CD4-positive, alpha-beta T cell treated with Interleukin-15 for 4 hours (primary cell): ENCODE measurements around the gene IL22RA1.

Source experiments
- DNase-seq: peaks from one replicate; pipeline ENCODE4 v3.0.0-alpha.2; 2020; ENCODE audit warnings: low spot score

IL22RA1 gene

DNA sequence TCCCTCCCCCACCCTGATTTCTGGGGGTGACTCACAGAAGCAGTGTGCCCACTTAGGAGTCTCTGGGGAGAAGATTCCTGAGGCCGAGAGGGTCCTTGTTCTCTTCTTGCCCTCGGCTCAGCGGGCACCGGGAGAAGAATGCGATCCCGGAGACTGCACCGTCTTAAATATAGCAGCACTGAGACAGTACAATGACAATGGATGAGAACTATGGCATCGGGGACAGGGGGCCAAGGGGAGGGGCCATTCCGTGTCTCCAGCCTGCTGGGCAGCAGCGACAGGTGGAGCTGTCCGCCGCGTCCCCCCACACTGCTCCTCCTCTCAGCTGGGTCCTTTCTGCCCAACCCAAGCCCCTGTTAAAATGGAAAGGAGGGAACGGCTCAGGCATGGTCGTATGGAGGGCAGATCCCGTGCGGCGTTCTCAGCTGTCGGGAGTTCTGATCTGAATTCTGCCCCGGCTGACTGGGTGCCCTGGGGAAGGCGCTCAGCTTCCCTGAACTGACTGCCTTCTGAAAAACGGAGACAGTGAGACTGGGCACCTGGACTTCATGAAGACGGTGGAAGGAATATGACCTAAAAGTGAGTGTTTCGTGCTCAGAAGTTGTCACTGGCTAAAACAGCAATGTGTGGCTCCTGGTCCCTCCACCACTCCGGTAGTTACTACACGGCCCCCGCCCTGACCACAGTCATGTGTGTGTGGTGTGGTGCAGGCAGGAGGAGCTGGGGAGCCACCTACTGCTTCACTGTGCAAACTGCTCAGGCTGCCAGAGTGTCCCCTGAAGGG, 30.8 kb downstream of the IL22RA1 start, which contains the start of gene MYOM3:
Gene MYOM3, minus strand, starts transcription at position 140 of the 784 bp plus-strand sequence. CDS start 3,499 bp downstream, outside the sequence.
- peak; percentile 17 for DNase-seq

DNA sequence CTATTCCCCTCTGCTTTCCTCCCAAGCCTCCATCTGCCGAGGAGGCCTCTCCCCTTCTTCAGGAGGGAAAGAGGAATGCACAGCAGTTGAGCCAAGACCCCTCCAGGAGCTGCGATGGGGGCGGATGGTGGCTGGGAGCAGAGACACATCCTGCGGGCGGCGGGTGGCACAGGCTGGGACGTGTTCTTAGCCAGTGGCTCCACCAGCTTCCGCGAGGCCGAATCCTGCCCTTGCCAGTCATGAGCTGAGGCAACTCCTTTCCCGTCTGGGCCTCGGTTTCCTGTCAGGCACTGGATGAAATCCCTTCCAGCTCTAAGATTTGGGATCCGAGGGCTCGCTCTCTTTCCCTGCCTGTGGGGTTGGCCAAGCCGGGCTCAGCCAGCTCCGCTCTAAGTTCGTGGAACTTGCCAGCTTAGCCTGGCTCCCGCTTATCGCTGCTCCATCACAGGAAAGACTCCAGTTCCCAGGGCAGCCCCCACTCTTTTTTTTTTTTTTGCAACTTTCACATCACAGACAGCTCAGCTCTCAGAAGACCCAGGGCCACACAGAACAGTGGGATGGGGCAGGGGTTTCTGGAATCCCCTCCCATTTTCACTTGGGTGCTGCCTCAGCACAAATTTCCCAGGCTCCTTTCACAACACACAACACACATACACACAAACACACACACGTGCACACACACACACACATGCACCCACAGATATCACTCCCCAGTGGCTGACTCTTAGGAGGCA, 31.5 kb downstream of the IL22RA1 start:
- DNase-seq, result no peak

DNA sequence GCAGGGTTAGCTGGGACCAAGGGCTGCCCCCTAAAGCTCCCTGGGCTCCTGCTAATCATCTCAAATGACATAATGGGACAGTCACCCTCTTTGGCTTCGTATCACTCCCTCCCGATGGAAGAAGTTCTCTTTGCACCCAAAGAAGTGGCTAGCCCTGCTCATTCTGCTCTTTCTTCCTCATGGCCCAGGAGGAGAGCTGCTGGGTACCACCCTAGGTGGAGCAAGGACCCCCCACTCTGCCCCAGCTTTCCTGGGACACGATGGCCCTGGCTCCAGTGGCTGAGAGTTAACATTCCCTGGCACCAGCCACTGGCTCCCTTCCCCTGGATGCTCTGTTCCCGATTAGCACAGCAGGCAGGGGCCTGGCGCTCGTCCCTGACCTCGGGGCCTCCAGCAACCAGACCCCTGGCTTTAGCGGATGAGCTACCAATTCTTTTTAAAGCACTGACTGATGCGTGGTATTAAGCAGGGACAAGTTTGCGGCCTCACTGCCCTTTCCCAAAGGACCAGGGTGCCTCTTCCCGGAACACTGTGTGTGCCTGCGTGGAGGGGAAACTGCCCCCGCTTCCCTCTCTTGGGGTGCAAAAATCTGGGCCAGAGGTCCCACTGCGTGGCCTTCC, 32.2 kb downstream of the IL22RA1 start:
- no peak for DNase-seq

DNA sequence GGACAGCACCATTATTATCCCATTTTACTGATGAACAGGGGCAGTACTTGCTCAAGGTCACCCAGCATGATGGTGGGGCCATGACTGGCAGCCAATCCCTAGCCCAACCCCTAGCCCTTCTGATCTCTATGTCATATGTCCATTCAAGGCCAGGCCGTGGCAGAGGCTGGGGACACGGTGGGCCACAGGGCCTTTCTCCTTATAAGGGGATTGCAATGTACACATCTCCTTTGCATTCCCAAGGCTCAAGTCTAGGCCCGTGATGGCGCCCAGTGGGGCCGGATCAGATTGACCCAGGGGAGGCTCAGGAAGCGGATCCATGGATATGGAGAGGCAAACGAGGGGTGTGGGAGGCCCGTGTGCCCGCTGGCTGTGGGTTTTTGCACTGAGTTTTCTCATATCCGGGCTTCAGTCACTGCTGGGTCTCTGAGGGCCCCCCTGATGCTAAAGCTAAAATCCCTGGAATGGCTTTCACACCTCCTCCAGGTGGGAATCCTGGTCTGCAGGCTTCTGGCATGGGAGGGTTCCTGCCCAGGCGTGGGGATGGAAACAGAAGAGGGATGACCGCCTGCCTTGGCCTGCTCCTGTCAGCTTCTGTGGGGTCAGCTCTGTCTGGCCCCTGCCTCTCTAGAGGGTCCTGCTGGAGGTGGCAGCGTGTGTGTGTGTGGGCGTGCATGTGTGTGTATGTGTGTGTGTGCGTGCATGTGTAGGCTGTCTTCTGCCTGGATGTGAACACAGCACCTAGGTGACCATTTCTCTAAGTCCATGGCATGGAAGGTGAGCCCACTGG, 33.1 kb downstream of the IL22RA1 start:
- no peak for DNase-seq

DNA sequence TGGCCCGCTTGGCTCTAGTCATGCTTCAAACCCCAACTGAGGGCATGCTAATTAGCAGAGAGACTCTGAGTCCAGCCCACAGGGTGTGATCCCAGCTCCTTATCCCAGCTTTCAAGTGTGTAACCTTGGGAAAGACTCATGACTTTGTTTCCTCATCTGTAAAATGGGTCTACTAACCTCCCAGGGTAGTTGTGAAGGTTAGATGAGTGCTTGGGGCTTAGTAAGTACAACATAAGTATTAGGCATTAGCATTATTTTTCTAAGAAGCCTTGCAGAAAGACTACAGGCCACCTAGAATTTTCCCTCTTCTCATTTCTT, 33.8 kb downstream of the IL22RA1 start:
- no peak for DNase-seq

DNA sequence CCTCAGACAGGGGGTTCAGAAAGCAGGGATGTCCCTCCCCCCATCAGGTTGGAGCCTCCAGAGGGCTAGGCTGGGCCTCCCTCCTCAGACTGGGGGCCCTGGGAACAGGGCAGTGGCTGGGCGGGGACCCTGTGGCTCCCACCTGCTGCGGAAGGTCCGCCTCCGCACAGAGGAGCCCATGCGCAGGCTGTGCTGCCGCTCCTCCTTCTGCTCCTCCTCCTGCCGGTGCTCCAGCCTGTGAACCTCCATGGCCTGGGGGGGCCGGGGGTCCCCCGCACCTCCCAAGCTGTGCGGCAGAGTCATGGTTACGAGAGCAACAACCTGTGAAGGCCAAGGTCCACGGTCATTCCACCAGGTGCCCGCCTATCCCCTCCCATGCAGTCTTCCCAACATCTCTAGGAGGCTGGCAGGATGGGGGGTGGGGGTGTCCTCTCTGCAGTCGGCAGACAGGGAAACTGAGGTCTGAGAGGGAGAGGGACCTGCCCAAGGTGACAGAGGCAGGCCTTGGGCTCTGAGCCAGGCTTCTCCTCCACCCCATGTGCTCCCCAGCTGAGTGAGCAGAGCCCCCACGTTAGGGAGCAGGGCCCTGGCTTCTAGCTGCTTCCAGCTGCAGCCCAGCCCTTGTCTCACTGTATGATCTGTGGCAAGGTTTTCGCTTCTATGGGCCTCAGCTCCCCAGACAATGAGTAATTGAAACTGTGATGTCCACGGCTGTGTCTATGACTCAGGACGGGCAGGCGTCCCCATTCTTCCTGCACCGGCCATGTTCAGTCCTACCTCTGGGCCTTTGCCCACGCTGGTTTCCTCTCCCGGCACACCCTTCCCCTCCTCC, 34.4 kb downstream of the IL22RA1 start:
- no peak for DNase-seq

DNA sequence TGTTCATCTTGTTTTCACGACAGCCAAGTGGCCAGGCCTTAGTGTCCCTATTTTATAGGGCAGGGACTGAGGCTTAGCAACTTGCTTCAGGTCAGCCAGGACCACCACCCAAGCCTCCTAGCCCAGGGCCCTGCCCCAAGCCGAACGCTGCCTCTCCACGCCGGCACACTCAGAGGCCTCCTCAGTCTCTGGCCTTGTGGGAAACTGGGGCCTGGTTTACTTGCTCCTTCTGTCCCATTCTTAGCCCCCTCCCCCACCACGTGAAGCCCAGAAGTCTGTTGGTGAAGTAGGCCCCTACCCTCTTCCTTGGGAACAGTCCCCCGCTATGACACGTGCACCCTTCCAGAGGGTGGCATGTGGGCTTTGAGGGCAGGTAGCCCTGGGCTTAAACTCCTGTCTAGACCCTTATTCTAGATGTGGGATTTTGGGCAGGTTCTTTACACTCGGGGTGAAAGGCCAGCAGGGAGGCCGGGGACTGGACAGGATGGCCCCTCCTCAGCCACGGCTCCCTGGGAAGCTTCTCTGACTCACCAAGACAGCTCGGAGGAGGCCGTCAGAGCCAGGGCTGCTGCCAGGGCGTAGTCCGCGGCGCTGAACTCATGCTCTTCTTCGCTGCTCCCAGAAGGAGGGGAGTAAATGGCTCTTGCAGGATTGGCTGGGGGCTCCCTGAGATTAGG, 35.3 kb downstream of the IL22RA1 start:
- DNase-seq, result no peak

DNA sequence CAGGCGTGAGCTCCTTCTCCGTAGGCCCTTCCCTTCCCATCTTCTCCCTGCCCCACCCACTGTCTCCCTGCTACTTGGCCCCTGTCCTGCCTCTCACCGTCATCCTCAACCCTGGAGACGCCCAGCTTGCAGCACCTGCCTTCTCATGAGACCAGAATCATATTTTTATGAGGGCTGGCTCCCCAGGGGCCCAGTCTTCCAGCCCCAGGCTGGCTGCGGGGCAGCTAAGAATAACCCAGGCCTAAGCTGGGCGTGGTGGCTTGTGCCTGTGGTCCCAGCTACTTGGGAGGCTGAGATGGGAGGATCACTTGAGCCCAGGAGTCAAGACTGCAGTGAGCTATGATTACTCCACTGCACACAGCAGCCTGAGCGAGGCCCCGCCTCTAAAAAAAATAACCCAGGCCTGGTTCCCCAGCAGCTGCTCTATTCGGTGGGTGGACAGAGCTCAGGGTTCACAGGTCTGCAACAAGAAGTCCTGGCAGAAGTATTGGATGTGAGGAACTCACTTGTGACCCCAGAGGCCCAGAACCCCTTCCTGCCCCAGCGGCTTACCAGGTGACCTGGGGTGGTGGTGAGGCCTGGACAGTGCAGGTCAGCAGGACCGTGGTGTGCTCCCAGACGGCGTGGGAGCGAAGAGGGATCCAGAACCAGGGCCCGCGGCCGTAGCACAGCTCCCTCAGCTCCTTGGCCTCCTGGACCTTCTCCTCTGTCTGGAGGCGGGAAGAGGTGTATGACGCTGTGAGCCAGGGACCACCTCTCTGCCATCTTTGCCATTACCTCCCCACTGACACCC, 37.4 kb downstream of the IL22RA1 start:
- DNase-seq, result no peak

DNA sequence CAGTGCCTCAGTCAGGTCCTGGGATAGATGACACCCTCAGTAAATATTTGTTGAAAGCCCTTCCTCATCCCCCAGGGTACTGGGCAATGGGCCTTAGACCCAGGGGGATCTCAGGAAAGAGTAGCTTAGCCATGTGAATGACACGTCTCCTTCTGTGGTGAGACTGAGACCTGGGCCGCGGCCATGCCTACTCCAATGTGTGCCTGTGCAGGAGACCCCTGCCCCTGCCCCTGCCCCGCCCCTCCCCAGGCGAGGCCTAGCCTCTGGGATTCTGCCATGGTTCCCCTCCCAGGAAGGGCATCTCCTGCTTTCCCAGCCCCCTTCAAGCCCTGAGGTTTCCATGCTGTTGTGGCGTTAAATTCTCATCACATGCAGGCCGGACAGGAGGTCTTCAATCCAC, 38.1 kb downstream of the IL22RA1 start:
- no peak for DNase-seq

DNA sequence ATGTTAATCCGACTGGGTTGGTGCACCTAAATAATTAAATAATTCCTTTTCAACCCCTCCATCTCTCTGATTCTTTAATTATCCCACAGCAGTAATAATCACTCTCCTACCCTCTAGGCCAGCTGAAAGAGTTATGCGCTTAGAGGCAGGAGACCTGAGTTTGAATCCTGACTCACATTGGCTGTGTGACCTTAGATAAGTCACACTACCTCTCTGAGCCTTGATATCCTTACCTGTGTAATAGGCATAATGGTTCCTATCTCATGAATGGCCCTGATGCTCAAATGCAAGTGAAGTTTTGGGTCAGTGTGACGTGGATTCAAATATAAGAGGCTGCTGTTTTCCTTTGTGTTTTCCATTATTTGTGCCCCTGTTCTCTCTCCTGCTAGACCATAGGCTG, 39.1 kb downstream of the IL22RA1 start:
- DNase-seq, result no peak

DNA sequence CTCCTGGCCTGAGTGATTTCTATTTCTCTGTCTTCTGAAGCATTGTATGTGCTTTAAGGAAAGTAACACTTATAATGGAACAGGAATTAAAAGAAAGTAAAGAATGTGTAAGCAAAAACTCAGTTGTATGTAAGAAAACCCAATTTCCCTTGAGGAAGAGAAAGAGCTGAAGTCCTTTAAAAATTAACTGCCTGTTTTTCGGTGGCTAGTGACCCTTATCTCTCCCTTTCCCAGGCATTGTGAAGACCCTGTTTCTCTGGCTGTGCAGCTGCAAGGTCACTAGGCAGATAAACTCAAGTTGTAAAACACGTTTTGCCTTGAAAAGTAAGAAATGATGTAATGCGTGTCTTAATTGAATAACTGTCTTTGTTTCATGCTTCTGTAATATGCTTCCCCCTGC, 39.5 kb downstream of the IL22RA1 start:
- DNase-seq, result no peak

DNA sequence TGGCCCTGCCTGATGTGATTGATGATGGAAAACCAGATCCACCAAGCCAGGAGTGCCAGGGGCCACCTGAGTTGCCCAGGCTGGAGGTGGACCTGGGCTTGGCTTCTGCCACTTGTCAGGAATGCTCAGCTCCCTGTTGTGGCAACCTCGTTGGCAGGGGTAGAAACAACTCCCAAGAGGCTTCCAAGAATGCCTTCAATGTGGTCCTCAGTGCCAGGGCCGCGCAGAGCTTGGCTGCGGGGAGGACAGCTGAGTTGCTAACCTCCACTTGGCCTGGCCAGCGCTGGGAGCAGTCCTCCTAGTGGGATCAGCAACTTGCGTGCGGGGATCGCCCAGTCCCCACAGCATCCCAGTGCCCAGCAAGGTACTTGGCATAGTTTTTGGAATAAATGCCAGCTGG, 40.0 kb downstream of the IL22RA1 start:
- DNase-seq, result no peak

DNA sequence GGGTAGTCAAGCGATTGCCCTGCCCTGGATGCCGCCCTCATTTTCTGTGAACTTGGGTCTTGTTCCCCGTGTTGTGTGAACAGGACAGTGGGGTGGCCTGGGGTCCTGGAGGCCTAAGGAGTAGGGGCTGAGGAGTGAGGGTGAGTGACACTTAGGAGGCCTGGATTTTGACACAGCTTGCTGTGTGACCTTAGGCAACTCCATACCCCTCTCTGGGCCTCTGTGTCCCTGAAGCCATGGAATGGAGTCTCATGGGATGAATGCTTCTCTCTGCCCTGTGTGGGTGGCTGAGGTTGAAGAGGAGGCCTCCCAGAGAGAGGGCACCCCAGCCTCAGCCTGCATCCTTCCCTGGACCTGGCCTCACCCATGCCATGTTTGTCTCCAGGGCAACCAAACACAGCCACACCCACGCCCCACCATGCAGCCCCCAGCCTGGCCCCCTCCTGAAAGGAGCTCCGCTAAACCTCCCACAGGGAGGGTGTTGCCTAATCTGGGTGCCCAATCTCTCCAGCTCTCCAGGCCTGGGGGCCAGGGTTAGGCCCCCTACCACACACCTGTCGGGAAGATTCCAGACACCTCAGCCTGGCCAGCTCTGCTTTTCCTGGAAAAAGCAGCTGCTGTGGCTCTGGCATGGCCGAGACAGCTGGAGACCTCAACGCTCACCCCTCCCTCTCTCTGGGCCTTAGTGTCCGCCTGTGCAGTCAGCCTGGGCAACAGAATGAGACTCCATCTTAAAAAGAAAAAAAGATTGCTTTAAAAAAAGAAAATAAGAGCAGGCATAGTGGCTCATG, 40.9 kb downstream of the IL22RA1 start:
- DNase-seq, result no peak

DNA sequence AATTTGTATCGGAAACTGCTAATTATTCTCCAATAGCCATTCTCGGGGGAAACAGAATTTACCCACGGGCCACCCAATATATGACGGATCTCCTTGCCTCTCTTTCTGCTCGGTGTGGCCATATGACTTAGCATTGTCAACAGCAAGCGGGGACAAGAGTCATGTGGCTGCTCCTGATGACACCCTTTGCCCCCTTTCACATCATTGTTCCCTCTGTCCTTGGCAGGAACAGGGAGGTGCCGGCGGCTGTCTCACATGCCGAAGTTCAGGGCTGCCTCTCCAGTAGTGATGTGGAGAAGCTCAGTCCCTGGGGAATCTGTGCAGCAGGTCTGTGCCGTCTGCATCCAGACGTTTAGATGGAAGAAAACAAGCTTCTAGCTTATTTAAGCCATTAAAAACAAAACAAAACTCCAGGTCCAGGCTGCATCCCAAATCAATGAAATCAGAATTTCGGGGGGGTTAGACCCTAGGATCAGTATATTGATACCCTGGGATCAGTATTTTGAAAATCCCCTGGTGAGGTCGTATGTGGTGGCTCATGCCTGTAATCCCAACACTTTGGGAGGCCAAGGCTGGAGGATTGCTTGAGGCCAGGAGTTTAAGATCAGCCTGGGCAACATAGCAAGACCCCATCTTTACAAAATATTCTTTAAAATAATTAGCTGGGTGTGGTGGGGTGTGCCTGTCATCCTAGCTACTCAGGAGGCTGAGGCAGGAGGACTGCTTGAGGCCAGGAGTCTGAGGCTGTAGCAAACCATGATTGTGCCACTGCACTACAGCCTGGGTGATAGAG, 41.8 kb downstream of the IL22RA1 start:
- no peak for DNase-seq

DNA sequence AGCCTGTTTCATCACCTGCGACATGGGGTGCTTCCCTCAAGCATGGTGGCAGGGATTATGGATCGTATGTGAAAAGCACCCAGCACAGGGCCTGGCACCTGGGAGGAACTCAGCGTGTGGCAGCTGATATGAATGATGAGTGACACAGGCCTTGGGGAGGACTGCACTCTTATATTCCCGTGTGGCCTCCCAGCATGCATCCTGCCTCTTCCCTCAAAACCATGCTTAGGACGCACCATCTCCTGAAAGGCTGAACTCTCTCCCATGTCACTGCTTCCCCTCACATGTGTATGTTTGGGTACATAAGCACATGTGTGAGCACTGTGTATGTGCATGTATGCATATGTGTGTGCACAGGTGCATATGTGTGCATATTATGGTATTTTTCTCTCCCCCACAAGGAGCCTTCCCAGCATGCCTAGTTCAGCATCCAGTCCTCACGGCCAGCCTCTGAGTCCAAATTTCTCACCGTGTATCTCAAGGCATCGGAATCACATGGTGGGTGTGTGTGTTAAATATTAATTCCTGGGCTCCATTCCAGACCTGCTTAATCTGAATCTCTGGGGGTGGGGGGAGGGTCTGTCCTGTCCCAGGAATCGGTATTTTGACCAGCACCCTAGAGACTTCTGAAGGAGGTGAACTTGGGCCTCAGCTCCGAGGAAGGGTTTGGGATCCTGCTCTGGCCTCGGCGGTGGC, 43.8 kb downstream of the IL22RA1 start:
- no peak for DNase-seq

DNA sequence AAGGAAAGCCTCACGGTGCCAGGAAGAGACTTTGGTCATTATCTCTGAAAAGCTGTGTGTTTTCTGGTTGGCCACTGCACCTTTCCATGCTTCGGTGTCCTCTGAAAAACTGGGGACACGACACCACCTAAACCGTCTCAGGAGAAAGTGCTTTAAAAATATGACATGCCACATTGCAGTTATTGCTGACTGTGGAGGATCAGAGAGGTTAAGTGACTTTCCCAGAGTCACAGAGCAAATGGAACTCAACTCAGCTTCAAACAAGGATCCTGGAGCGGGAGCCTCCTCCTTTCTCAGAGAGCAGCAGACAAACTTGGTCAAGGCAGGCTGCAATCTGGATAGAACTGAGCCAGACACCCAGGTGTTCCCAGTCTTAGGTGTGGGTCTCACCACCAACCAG, 44.8 kb downstream of the IL22RA1 start:
- no peak for DNase-seq

DNA sequence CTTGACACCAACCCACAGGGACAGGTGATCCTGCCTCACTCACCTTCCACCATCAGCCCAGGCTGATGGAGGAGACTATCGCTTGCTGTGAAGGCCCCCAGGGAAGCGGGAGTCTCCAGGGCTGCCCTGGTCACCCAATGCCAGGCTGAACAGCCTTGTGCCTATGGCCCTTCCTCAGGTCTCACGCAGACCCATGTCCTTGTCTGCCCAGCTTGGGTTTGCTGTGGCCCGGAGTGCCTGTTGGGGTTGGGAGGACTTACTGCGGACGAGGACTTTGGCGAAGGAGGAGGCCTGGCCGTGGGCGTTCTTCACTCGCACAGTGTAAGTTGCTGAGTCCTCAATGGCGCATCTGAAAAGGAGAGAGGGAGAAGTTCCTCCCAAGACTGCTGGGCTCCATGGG, 45.3 kb downstream of the IL22RA1 start:
- no peak for DNase-seq

DNA sequence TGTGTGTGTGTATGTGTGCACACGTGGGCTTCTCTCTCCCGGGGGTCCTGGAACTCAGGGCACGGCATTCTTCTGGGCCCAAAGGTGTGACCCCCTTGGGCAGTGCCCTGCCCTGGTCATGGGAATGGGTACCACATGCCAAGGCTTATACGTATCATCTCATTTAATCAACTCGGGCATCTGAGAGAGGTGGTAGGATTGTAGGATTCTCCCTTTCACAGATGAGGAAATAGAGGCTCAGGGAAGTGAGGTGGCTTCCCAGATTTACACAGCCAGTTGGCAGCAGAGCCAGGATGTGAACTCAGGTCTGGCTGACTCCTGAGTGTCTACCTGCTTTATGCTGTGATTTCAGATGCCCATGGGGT, 46.2 kb downstream of the IL22RA1 start:
- DNase-seq, result no peak
